Measurements from ENCODE around the gene CYB5RL. TPM values are rescaled to one million over a fixed set of nuclear protein-coding genes. Genes with fewer than 3 reads are reported as not detected.

Gene CYB5RL
- total RNA-seq, 1 donor from 2014 or later, result 6.7 TPM

DNA sequence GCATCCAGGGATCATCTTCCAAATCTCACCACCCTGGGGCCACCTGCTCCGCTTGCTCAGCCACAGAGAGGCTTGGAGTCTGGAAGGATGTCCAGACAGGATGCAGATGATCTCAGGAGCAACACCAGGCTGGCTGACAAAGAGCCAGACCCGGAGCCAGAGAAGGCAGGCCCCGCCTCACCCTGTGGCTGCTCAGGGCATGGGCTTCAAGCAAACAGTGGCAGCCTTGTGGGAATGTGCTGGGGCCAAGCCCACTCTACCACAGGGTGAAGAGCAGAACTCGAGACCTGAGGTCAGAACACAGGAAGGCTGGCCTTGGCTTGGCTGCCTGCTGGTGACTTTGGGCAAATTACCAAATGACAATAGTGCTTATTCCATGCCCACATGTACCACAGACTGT lies 45.7 kb upstream of the CYB5RL start:
- peaks cover 19% of the 10 kb centered on the region for H3K36me3 Mint-ChIP-seq (ENCODE audit: low read depth, unreplicated experiment)
- no peaks in the 10 kb centered on the region for H3K9me3 Mint-ChIP-seq (ENCODE audit: unreplicated experiment)
- TF ChIP-seq, protein P1, sequence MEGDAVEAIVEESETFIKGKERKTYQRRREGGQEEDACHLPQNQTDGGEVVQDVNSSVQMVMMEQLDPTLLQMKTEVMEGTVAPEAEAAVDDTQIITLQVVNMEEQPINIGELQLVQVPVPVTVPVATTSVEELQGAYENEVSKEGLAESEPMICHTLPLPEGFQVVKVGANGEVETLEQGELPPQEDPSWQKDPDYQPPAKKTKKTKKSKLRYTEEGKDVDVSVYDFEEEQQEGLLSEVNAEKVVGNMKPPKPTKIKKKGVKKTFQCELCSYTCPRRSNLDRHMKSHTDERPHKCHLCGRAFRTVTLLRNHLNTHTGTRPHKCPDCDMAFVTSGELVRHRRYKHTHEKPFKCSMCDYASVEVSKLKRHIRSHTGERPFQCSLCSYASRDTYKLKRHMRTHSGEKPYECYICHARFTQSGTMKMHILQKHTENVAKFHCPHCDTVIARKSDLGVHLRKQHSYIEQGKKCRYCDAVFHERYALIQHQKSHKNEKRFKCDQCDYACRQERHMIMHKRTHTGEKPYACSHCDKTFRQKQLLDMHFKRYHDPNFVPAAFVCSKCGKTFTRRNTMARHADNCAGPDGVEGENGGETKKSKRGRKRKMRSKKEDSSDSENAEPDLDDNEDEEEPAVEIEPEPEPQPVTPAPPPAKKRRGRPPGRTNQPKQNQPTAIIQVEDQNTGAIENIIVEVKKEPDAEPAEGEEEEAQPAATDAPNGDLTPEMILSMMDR (IDR thresholded peaks at IDR 0.05; ENCODE audit: unreplicated experiment), result no peak
- H3K27ac Mint-ChIP-seq (ENCODE audit: unreplicated experiment), result peak overlapping the region; percentile 25
- no peak for DNase-seq (ENCODE audit: low spot score)
- peaks cover 10% of the 10 kb centered on the region for H3K4me1 Mint-ChIP-seq (ENCODE audit: unreplicated experiment)
- no peak overlapping the region for H3K4me3 Mint-ChIP-seq (ENCODE audit: unreplicated experiment)
- peaks cover 14% of the 10 kb centered on the region for H3K27me3 Mint-ChIP-seq (ENCODE audit: unreplicated experiment)

DNA sequence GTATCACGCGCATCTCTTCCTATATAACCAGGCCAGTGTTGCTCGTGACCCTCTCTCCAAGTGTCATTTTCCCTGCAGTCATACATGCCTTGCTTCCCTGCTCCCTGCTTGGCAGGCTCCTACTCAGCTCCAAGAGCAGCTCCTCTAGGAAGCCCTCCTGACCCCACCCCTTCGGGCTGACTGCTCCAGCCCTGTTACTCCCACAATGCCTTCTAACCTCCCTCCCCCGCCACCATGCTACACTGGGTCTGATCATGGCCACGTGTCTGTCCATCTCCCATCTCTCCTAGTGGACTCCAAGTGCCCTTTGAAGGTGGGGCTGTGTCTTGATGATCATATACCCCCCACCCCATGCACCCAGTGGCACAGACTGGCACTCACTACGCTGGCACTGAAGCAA lies 44.8 kb upstream of the CYB5RL start:
- no peak for DNase-seq (ENCODE audit: low spot score)
- Mint-ChIP-seq H3K9me3 (ENCODE audit: unreplicated experiment) (no peaks in the 10 kb centered on the region), H3K36me3 (ENCODE audit: low read depth, unreplicated experiment) (peaks cover 19% of the 10 kb centered on the region), H3K4me3 (ENCODE audit: unreplicated experiment) (peak overlapping the region; percentile 16), H3K27me3 (ENCODE audit: unreplicated experiment) (peaks cover 14% of the 10 kb centered on the region), H3K4me1 (ENCODE audit: unreplicated experiment) (peaks cover 7% of the 10 kb centered on the region), H3K27ac (ENCODE audit: unreplicated experiment) (no peak overlapping the region)
- TF ChIP-seq, protein P1 (IDR thresholded peaks at IDR 0.05; ENCODE audit: unreplicated experiment), result no peak

DNA sequence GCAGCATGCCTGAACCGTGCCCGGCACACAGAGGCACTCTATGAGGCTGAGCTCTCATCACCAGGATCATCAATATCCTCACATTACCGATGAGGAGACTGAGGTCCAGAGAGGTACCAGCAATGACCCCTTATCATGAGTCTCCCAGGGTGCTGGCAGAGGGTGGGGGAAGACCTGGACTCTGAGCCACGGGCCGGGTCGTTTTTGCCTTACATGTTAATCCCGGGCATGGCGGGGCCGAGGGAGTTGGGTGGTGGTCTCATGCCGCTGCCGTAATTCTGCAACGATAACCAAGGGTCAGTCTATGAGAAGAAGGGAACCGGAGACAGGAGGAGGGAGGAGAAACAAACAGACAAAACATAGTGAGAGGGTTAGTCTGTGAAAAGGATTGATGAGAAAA lies 43.2 kb upstream of the CYB5RL start:
- DNase-seq (ENCODE audit: low spot score), result no peak
- Mint-ChIP-seq H3K4me3 (ENCODE audit: unreplicated experiment) (peak overlapping the region; percentile 38), H3K36me3 (ENCODE audit: low read depth, unreplicated experiment) (peaks cover 19% of the 10 kb centered on the region), H3K27ac (ENCODE audit: unreplicated experiment) (no peak overlapping the region), H3K4me1 (ENCODE audit: unreplicated experiment) (peaks cover 7% of the 10 kb centered on the region), H3K9me3 (ENCODE audit: unreplicated experiment) (no peaks in the 10 kb centered on the region), H3K27me3 (ENCODE audit: unreplicated experiment) (peaks cover 16% of the 10 kb centered on the region)
- TF ChIP-seq, protein P1 (IDR thresholded peaks at IDR 0.05; ENCODE audit: unreplicated experiment), result no peak

DNA sequence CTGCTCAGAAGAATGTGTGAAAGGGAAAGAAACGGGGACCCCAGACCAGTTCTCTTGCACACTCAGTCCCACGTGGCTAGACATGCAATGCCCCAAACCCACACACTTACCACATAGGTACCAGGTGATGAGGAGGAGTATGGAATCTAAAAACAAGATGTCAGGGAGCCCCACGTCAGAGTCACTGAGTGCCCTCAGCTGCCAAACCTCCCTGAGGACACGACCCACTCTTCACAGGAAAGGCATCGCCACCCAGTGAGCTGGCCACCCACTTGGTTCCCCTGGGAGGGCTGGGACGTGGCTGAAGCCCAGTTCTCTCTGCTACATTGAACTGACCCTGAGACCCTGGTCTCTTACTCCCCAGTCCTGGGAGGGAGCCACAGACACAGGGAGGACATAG lies 41.5 kb upstream of the CYB5RL start:
- Mint-ChIP-seq H3K9me3 (ENCODE audit: unreplicated experiment) (no peaks in the 10 kb centered on the region), H3K36me3 (ENCODE audit: low read depth, unreplicated experiment) (peaks cover 34% of the 10 kb centered on the region), H3K4me1 (ENCODE audit: unreplicated experiment) (peaks cover 7% of the 10 kb centered on the region), H3K4me3 (ENCODE audit: unreplicated experiment) (no peak overlapping the region), H3K27me3 (ENCODE audit: unreplicated experiment) (peaks cover 16% of the 10 kb centered on the region), H3K27ac (ENCODE audit: unreplicated experiment) (peak overlapping the region; percentile 89)
- no peak for DNase-seq (ENCODE audit: low spot score)
- TF ChIP-seq, protein P1 (IDR thresholded peaks at IDR 0.05; ENCODE audit: unreplicated experiment), result no peak

DNA sequence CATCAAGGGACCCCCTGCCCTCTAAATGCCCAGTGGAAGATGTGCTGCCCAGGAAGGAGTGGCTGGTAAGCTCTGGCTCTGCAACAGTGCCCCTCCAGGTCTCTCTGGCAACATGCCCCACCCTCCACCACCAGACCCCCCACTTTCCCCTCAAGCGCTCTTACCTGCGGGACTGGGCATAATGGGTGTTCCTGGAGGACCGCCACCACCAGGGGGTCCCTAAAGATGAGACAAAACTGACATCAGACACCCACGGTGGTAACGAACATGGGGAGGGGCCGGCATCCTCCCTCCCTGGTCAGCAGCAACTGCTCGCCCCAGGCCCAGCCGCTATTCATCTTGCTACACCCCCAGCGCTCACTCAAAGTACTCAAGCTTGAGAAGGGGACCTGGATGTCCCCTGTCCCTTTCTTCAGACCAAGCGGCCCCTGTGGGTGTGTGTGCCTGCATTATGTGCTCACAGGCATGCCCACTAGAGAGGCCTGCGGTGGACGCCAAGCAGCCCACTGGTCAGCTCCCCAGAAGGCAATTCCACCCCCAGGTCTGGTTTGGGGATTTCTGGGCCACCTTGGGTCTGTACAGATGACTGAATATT lies 41.0 kb upstream of the CYB5RL start:
- Mint-ChIP-seq H3K4me1 (ENCODE audit: unreplicated experiment) (peaks cover 7% of the 10 kb centered on the region), H3K27ac (ENCODE audit: unreplicated experiment) (no peak overlapping the region)

More for the DNA sequence above, 41.0 kb upstream of the CYB5RL start:
- no peak overlapping the region for H3K4me3 Mint-ChIP-seq (ENCODE audit: unreplicated experiment)
- no peak for DNase-seq (ENCODE audit: low spot score)
- no peaks in the 10 kb centered on the region for H3K9me3 Mint-ChIP-seq (ENCODE audit: unreplicated experiment)
- TF ChIP-seq, protein P1 (IDR thresholded peaks at IDR 0.05; ENCODE audit: unreplicated experiment), result no peak
- peaks cover 16% of the 10 kb centered on the region for H3K27me3 Mint-ChIP-seq (ENCODE audit: unreplicated experiment)
- peaks cover 35% of the 10 kb centered on the region for H3K36me3 Mint-ChIP-seq (ENCODE audit: low read depth, unreplicated experiment)

All from endothelial cell (in vitro differentiated cells).